Stomach (tissue), 9 donors: ENCODE results near the gene KIAA0232. TPM values are rescaled to one million over a fixed set of nuclear protein-coding genes. Genes with fewer than 3 reads are reported as not detected.
"Not testable (repeated sequence)": the region's sequence is repeated elsewhere in the genome, so short reads cannot be mapped to it uniquely, and the experiment has no call there.

Source experiments
- DNase-seq, 2 donors: peaks; one replicate each; pipeline versions ENCODE4 v3.0.0 to v3.0.0-alpha.2; 2013 to 2019
- H3K27ac ChIP-seq, 5 donors: fragments of 200-600 bp in 4 of 5; sonication (generic) in 4 of 5; one replicate each; pipeline ENCODE4 v1.5.1; 2013 to 2019; ENCODE audit warnings: mild to moderate bottlenecking in 1 of 5, moderate library complexity in 1 of 5
- H3K27me3 ChIP-seq, 3 donors: fragments of 200-600 bp; sonication (generic); one replicate each; pipeline ENCODE4 v1.5.1; 2017 to 2019; ENCODE audit warnings: mixed run types in 1 of 3
- H3K36me3 ChIP-seq, 4 donors: fragments of 200-600 bp; sonication (generic); 1 replicate in 3 of 4; 2 replicates in 1 of 4; pipeline ENCODE4 v1.5.1; 2016 to 2019
- H3K4me1 ChIP-seq, 4 donors: fragments of 200-600 bp; sonication (generic); one replicate each; pipeline ENCODE4 v1.5.1; 2016 to 2019
- H3K4me3 ChIP-seq, 4 donors: fragments of 200-600 bp; sonication (generic) in 3 of 4; one replicate each; pipeline ENCODE4 v1.5.1; 2016 to 2019; ENCODE audit warnings: mild to moderate bottlenecking in 1 of 4
- H3K9me3 ChIP-seq, 4 donors: fragments of 200-600 bp; sonication (generic); one replicate each; pipeline ENCODE4 v1.5.1; 2016 to 2019
- EP300 ChIP-seq: sonication (generic); formaldehyde crosslinking; IDR thresholded peaks from one replicate; pipeline ENCODE4 v1.6.1; 2017; ENCODE audit warnings: antibody characterized with exemption
- POLR2A ChIP-seq, 4 donors: fragments of 450-650 bp; IDR thresholded peaks; one replicate each; pipeline ENCODE4 v1.6.1; 2016; ENCODE audit warnings: antibody characterized with exemption in 4 of 4, control low read depth in 2 of 4, mild to moderate bottlenecking in 1 of 4, moderate library complexity in 1 of 4
- POLR2AphosphoS5 ChIP-seq, 3 donors: sonication (generic); formaldehyde crosslinking; IDR thresholded peaks; one replicate each; pipeline ENCODE4 v1.6.1; 2016; ENCODE audit warnings: antibody characterized with exemption in 3 of 3
- WGBS, 5 donors: extraction: QIAGEN DNeasy Blood & Tissue Kit in 3 of 5; methylation state at CpG; one replicate each; pipeline versions ENCODE4 v1.1.5 to v1.1.7; 2013 to 2018; 5-methylcytosine and 5-hydroxymethylcytosine counted together
- intact Hi-C: fragments of 100-400 bp; cut with DNase I; formaldehyde crosslinking; loops from one replicate; pipeline ENCODE4 v1.15.1; 2023; ENCODE audit warnings: low total_unique reads
- polyA plus RNA-seq, 3 donors: library from polyadenylated mRNA; stranded (reverse); fragments of 200-250 nt; gene quantifications; one replicate each; pipeline ENCODE4 v1.2.3, GENCODE V29; 2013
- total RNA-seq, 5 donors: library from RNA; depleted of rRNA; stranded (reverse); fragments of >200 nt; gene quantifications; one replicate each; pipeline versions ENCODE4 v1.1.0 to v1.2.3, GENCODE V29; 2014 to 2016
- TF ChIP-seq, protein P1 (sequence below), 7 experiments: fragments of 450-650 bp in 4 of 7; fragments of 200-600 bp in 3 of 7; sonication (generic) in 3 of 7; IDR thresholded peaks; one replicate each; pipeline ENCODE4 v1.5.1; 2016 to 2019; ENCODE audit warnings: antibody characterized with exemption in 7 of 7, control low read depth in 2 of 7, mild to moderate bottlenecking in 1 of 7
- donor health status: healthy with polysubstance abuse.
- donor health status: Bipolar disorder and iron deficiency.
- donor health status: healthy.

KIAA0232 gene
- total and polyA plus RNA-seq, 8 donors = 5.1 to 48.1 (median 9.9) TPM

DNA sequence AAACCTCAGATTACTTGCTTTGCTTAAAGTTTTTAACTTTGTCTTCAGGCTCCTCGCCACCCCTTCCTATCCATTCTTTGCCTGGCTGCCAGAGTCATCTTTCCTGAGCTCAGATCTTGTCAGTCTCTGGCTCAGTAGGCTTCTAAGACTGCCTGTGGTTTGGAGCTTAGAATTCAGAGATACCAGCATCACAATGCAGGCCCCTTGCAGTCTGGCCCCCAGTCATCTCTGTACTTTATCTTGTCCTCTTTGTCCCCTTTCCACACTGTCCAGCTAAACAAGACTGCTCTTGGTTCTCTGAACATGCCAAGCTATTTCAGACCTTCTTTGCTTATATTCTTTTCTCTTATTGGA, 3.0 kb downstream of the KIAA0232 start:
- no peak for DNase-seq
- WGBS, 5 donors = 89 to 100% (median 90%) methylated on average over 1 of the region's 1 CpG

GRCh38 chr4:6788123-6788522, 5.6 kb downstream of the KIAA0232 start:
- DNase-seq = no peak
- WGBS, 5 donors = 43 to 59% (median 54%) methylated on average over 7 of the region's 7 CpGs
- H3K4me1 ChIP-seq = peaks cover 25 to 77% (median 47%) of the 10 kb centered on the region in 4 donors
- peaks cover 0 to 21% (median 15%) of the 10 kb centered on the region in 4 donors for H3K36me3 ChIP-seq
- peak overlapping the region in 1 of 5 donors; percentile 32 for H3K27ac ChIP-seq
- no peaks in the 10 kb centered on the region for H3K9me3 ChIP-seq
- no peaks in the 10 kb centered on the region for H3K27me3 ChIP-seq
- H3K4me3 ChIP-seq = no peak overlapping the region
- intact Hi-C loops = loop anchor here (10.0 kb wide), 1 partner anchor 63 kb away; no protein-coding TSS in a partner anchor
- no peak for TF ChIP-seq EP300

More for the DNA sequence above, 3.0 kb downstream of the KIAA0232 start:
- Histone ChIP-seq H3K27ac (no peak overlapping the region), H3K9me3 (no peaks in the 10 kb centered on the region), H3K4me3 (no peak overlapping the region), H3K4me1 (peaks cover 26 to 60% (median 44%) of the 10 kb centered on the region in 4 donors), H3K27me3 (no peaks in the 10 kb centered on the region), H3K36me3 (peaks cover 0 to 14% (median 8%) of the 10 kb centered on the region in 4 donors)
- TF ChIP-seq POLR2AphosphoS5 (IDR thresholded peaks at IDR 0.05) (no peak), POLR2A (IDR thresholded peaks at IDR 0.05) (no peak), EP300 (no peak)
- TF ChIP-seq, protein P1, sequence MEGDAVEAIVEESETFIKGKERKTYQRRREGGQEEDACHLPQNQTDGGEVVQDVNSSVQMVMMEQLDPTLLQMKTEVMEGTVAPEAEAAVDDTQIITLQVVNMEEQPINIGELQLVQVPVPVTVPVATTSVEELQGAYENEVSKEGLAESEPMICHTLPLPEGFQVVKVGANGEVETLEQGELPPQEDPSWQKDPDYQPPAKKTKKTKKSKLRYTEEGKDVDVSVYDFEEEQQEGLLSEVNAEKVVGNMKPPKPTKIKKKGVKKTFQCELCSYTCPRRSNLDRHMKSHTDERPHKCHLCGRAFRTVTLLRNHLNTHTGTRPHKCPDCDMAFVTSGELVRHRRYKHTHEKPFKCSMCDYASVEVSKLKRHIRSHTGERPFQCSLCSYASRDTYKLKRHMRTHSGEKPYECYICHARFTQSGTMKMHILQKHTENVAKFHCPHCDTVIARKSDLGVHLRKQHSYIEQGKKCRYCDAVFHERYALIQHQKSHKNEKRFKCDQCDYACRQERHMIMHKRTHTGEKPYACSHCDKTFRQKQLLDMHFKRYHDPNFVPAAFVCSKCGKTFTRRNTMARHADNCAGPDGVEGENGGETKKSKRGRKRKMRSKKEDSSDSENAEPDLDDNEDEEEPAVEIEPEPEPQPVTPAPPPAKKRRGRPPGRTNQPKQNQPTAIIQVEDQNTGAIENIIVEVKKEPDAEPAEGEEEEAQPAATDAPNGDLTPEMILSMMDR (IDR thresholded peaks at IDR 0.05) = no peak
- intact Hi-C loops = loop anchor here (10.0 kb wide), 1 partner anchor 61 kb away; no protein-coding TSS in a partner anchor

DNA sequence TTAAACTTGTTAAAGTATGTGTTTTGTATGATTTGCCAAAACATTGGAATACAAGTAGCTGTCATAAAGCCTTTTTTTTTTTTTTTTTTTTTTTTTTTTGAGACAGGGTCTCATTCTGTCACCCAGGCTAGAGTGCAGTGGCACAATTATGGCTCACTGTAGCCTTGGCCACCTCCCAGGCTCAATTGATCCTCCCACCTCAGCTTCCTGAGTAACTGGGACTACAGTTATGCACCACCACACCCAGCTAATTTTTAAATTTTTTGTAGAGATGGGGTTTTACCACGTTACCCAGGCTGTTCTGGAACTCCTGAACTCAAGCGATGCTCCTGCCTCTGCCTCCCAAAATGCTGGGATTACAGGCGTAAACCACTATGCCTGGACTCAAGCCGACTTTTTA, 8.7 kb downstream of the KIAA0232 start:
- Histone ChIP-seq H3K36me3 (peaks cover 0 to 21% (median 15%) of the 10 kb centered on the region in 4 donors), H3K4me1 (peaks cover 4 to 80% (median 34%) of the 10 kb centered on the region in 4 donors)
- H3K27me3 ChIP-seq, intact Hi-C loops, H3K4me3 ChIP-seq, DNase-seq, H3K9me3 ChIP-seq, H3K27ac ChIP-seq: not testable (repeated sequence)
- 93 to 97% (median 96%) methylated on average over 4 of the region's 4 CpGs for WGBS, 5 donors

DNA sequence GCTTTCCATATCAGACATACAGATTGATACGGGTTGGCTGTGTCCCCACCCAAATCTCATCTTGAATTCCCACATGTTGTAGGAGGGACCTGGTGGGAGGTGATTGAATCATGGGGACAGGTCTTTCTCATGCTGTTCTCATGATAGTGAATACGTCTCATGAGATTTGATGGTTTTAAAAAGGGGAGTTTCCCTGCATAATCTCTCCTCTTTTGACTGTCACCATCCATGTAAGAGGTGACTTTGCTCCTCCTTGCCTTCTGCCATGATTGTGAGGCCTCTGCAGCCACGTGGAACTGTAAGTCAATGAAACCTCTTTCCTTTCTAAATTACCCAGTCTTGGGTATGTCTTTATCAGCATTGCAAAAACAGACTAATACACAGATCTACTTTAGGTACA, 9.3 kb downstream of the KIAA0232 start:
- H3K27ac ChIP-seq, H3K27me3 ChIP-seq, DNase-seq, H3K9me3 ChIP-seq, intact Hi-C loops, H3K4me3 ChIP-seq: not testable (repeated sequence)
- WGBS, 5 donors = 66 to 72% (median 66%) methylated on average over 3 of the region's 3 CpGs
- Histone ChIP-seq H3K4me1 (peaks cover 4 to 78% (median 31%) of the 10 kb centered on the region in 4 donors), H3K36me3 (peaks cover 0 to 16% (median 13%) of the 10 kb centered on the region in 4 donors)

DNA sequence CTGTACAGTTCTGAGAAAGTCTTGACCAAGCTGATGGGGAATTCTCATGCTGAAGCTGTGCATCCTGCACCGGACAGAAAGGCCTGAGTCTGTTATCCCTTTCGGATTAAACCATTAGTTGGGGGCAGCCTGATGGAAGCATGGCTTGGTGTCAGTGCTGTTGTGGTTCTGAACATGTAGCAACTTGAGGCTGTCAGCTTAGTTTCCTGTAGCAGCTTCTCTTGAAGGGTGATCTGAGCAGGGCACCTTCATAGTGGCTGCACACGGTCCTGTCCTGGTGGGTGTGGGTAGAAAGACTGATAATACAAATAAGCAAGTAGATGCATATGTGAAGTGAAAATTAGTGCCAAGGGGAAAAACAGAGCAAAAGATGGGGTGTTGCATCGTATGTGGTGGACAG, 11.7 kb downstream of the KIAA0232 start:
- peaks cover 0 to 75% (median 23%) of the 10 kb centered on the region in 4 donors for H3K4me1 ChIP-seq
- no peak overlapping the region for H3K27ac ChIP-seq
- 80 to 91% (median 85%) methylated on average over 4 of the region's 4 CpGs for WGBS, 5 donors
- H3K36me3 ChIP-seq = peaks cover 0 to 11% (median 9%) of the 10 kb centered on the region in 4 donors
- DNase-seq = no peak
- no peaks in the 10 kb centered on the region for H3K27me3 ChIP-seq
- no peak for TF ChIP-seq EP300
- TF ChIP-seq, protein P1 (IDR thresholded peaks at IDR 0.05) = no peak
- no peak for TF ChIP-seq POLR2A (IDR thresholded peaks at IDR 0.05)
- TF ChIP-seq POLR2AphosphoS5 (IDR thresholded peaks at IDR 0.05) = no peak
- H3K9me3 ChIP-seq = no peaks in the 10 kb centered on the region
- no peak overlapping the region for H3K4me3 ChIP-seq
- intact Hi-C loops = no loop called here

DNA sequence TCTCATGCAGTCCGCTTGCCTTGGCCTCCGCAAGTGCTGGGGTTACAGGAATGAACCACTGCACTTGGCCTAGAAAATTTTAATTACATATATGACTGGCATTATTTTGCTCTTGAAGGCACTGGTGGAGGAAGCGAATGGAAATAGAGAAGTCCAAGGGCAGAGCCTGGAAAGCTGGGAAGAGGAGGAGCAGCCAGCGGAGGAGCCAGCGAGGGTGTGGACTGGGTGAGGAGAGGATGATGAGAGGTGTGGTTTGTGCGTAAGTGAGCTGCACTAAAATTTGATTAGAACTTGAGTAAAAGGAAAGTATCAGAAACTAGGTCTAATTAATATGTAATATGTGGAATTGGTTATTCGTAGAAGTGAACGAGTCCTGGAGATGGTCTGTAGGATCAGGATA, 13.3 kb downstream of the KIAA0232 start:
- intact Hi-C loops = no loop called here
- peaks cover 0 to 9% (median 6%) of the 10 kb centered on the region in 4 donors for H3K36me3 ChIP-seq
- peaks cover 0 to 80% (median 23%) of the 10 kb centered on the region in 4 donors for H3K4me1 ChIP-seq
- no peaks in the 10 kb centered on the region for H3K27me3 ChIP-seq
- 93 to 99% (median 97%) methylated on average over 8 of the region's 8 CpGs for WGBS, 5 donors
- no peak for DNase-seq
- H3K27ac ChIP-seq = no peak overlapping the region
- H3K9me3 ChIP-seq = no peaks in the 10 kb centered on the region
- H3K4me3 ChIP-seq = no peak overlapping the region
- TF ChIP-seq, protein P1 (IDR thresholded peaks at IDR 0.05) = no peak

DNA sequence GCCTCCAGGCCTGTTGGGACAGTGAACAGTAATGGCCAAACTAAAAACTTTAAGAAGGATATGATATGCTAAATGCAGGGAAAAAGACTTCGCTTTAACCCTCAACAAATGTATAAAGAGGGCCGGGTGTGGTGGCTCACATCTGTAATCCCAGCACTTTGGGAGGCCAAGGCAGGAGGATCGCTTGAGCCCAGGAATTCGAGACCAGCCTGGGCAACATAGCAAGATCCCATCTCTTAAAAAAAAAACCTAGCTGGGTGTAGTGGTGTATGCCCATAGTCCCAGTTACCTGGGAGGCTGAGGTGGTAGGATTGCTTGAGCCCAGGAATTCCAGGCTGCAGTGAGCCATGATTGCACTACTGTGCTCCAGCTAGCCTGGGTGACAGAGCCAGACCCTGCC, 14.8 kb downstream of the KIAA0232 start:
- H3K27ac ChIP-seq, H3K36me3 ChIP-seq, H3K9me3 ChIP-seq, DNase-seq, H3K27me3 ChIP-seq, H3K4me3 ChIP-seq, intact Hi-C loops: not testable (repeated sequence)
- 94 to 100% (median 98%) methylated on average over 4 of the region's 4 CpGs for WGBS, 5 donors
- peaks cover 0 to 81% (median 24%) of the 10 kb centered on the region in 4 donors for H3K4me1 ChIP-seq
